Testis (tissue), 3 donors: Measurements from ENCODE around the gene SPINK2. TPM values are rescaled to one million over a fixed set of nuclear protein-coding genes. Genes with fewer than 3 reads are reported as not detected.

ENCODE experiments used
- DNase-seq: peaks from one replicate; pipeline ENCODE4 v3.0.0-alpha.2; 2019
- H3K27ac ChIP-seq, 2 donors: fragments of 200-600 bp; sonication (generic); one replicate each; pipeline ENCODE4 v1.5.1; 2019
- H3K27me3 ChIP-seq: fragments of 200-600 bp; sonication (generic); one replicate; pipeline ENCODE4 v1.5.1; 2019
- H3K36me3 ChIP-seq: fragments of 200-600 bp; sonication (generic); one replicate; pipeline ENCODE4 v1.5.1; 2017; ENCODE audit warnings: low read depth; ENCODE audit errors: missing control alignments
- H3K4me1 ChIP-seq: fragments of 200-600 bp; sonication (generic); one replicate; pipeline ENCODE4 v1.5.1; 2019
- H3K4me3 ChIP-seq, 2 donors: fragments of 200-600 bp; sonication (generic); one replicate each; pipeline ENCODE4 v1.5.1; 2017 to 2019
- H3K9me3 ChIP-seq: fragments of 200-600 bp; sonication (generic); one replicate; pipeline ENCODE4 v1.5.1; 2017
- CTCF ChIP-seq, 3 experiments: fragments of 450-650 bp in 2 of 3; fragments of 200-600 bp in 1 of 3; sonication (generic) in 1 of 3; IDR thresholded peaks; one replicate each; pipeline ENCODE4 v1.5.1; 2016 to 2019; ENCODE audit warnings: antibody characterized with exemption in 3 of 3, mild to moderate bottlenecking in 2 of 3, moderate library complexity in 1 of 3
- POLR2A ChIP-seq: fragments of 450-650 bp; IDR thresholded peaks from one replicate; pipeline ENCODE4 v1.6.1; 2017; ENCODE audit warnings: antibody characterized with exemption, mild to moderate bottlenecking, moderate library complexity
- WGBS, 2 donors: methylation state at CpG; one replicate each; pipeline ENCODE4 v1.1.5; 2018; 5-methylcytosine and 5-hydroxymethylcytosine counted together
- intact Hi-C: fragments of 100-400 bp; cut with DNase I; formaldehyde crosslinking; loops from one replicate; pipeline ENCODE4 v1.15.1; 2023; ENCODE audit warnings: low total_unique reads
- polyA plus RNA-seq: library from polyadenylated mRNA; stranded (reverse); fragments of 350-450 nt; fragmentation: Illumina TruSeq; extraction: RNeasy Lipid Tissue Mini Kit (QIAGEN cat#74804); gene quantifications from one replicate; pipeline ENCODE4 v1.2.3, GENCODE V29; 2014; ENCODE audit warnings: low read depth, low replicate concordance; ENCODE audit not compliant: insufficient read depth
- total RNA-seq, 2 donors: library from RNA; depleted of rRNA; stranded (reverse); fragments of >200 nt; gene quantifications; one replicate each; pipeline ENCODE4 v1.2.3, GENCODE V29; 2016

SPINK2 gene
- total and polyA plus RNA-seq, 3 donors from 2014 or later: 183 to 633 (median 251) TPM

- 95 to 96% methylated on average over 3 of the region's 3 CpGs for WGBS, 2 donors
- no peak for TF ChIP-seq POLR2A
- no peak for TF ChIP-seq CTCF (IDR thresholded peaks at IDR 0.05)
Measured at GRCh38 chr4:56860781-56861180, 39.3 kb upstream of the SPINK2 start.

GRCh38 chr4:56859841-56860240 lies 38.3 kb upstream of the SPINK2 start:
- no peak overlapping the region for H3K4me3 ChIP-seq
- H3K27me3 ChIP-seq: no peaks in the 10 kb centered on the region
- intact Hi-C loops: no loop called here
- TF ChIP-seq POLR2A (no peak), CTCF (IDR thresholded peaks at IDR 0.05) (no peak)
- 89 to 91% methylated on average over 5 of the region's 5 CpGs for WGBS, 2 donors
- H3K9me3 ChIP-seq: no peaks in the 10 kb centered on the region
- no peak for DNase-seq
- no peaks in the 10 kb centered on the region for H3K4me1 ChIP-seq
- no peak overlapping the region for H3K27ac ChIP-seq
- no peaks in the 10 kb centered on the region for H3K36me3 ChIP-seq

More at GRCh38 chr4:56860781-56861180, 39.3 kb upstream of the SPINK2 start:
- no peak overlapping the region for H3K4me3 ChIP-seq
- intact Hi-C loops: no loop called here
- no peaks in the 10 kb centered on the region for H3K9me3 ChIP-seq
- H3K4me1 ChIP-seq: no peaks in the 10 kb centered on the region
- no peak for DNase-seq
- no peaks in the 10 kb centered on the region for H3K36me3 ChIP-seq
- no peaks in the 10 kb centered on the region for H3K27me3 ChIP-seq
- H3K27ac ChIP-seq: no peak overlapping the region

- intact Hi-C loops: no loop called here
- H3K27ac ChIP-seq: no peak overlapping the region
- no peak overlapping the region for H3K4me3 ChIP-seq
- H3K4me1 ChIP-seq: no peaks in the 10 kb centered on the region
- TF ChIP-seq POLR2A (no peak), CTCF (IDR thresholded peaks at IDR 0.05) (no peak)
- WGBS, 2 donors: 87 to 91% methylated on average over 2 of the region's 2 CpGs
- H3K36me3 ChIP-seq: no peaks in the 10 kb centered on the region
- no peak for DNase-seq
- H3K27me3 ChIP-seq: no peaks in the 10 kb centered on the region
- H3K9me3 ChIP-seq: no peaks in the 10 kb centered on the region
Measured at GRCh38 chr4:56857601-56858309, 36.3 kb upstream of the SPINK2 start.

GRCh38 chr4:56856656-56857055 lies 35.2 kb upstream of the SPINK2 start:
- Histone ChIP-seq H3K27me3 (no peaks in the 10 kb centered on the region), H3K9me3 (no peaks in the 10 kb centered on the region), H3K4me3 (no peak overlapping the region), H3K27ac (no peak overlapping the region), H3K36me3 (no peaks in the 10 kb centered on the region), H3K4me1 (no peaks in the 10 kb centered on the region)
- intact Hi-C loops: no loop called here
- 39 to 48% methylated on average over 5 of the region's 5 CpGs for WGBS, 2 donors
- no peak for DNase-seq
- TF ChIP-seq POLR2A (no peak), CTCF (IDR thresholded peaks at IDR 0.05) (no peak)

GRCh38 chr4:56850910-56851309 lies 29.4 kb upstream of the SPINK2 start:
- Histone ChIP-seq H3K36me3 (no peaks in the 10 kb centered on the region), H3K27ac (no peak overlapping the region), H3K4me3 (no peak overlapping the region), H3K27me3 (no peaks in the 10 kb centered on the region), H3K9me3 (no peaks in the 10 kb centered on the region), H3K4me1 (no peaks in the 10 kb centered on the region)
- no peak for DNase-seq
- intact Hi-C loops: no loop called here
- 85 to 95% methylated on average over 1 of the region's 1 CpG for WGBS, 2 donors
- TF ChIP-seq CTCF (IDR thresholded peaks at IDR 0.05) (no peak), POLR2A (no peak)
